K562 (cell line): ENCODE measurements around the gene PDHX. TPM values are rescaled to one million over a fixed set of nuclear protein-coding genes. Genes with fewer than 3 reads are reported as not detected.
A peak's percentile ranks its signal among the peaks of the same experiment; 100 is the strongest.

Experiments used
- ATAC-seq: fragments of 200-7000 bp; cut with Tn5 transposase; 3 replicates; pipeline ENCODE4 v1.9.1; 2020; ENCODE audit warnings: moderate library complexity
- BruUV-seq: library from RNA; stranded (reverse); fragments of 400-500 nt; replicated peaks from 2 replicates; lab custom pipeline; 2021; lab: Mats Ljungman, UMichigan
- CTCF ChIA-PET: fragments of 300-600 bp; formaldehyde crosslinking; extraction: SDS; loops from one replicate; lab custom pipeline; 2021; ENCODE audit warnings: low intra/inter-chr PET ratio; lab: Yijun Ruan, JAX
- POLR2A ChIA-PET: fragments of 300-600, 350-650 bp; sonication (Branson Sonifier 250); formaldehyde crosslinking; extraction: SDS; loops from one replicate; lab custom pipeline; 2021; ENCODE audit warnings: antibody characterized with exemption, inconsistent platforms; lab: Yijun Ruan, JAX
- DNase-seq, 4 experiments: peaks; one replicate each; pipeline versions ENCODE4 v3.0.0 to v3.0.0-alpha.2; 2011 to 2018; ENCODE audit warnings: low spot score in 3 of 4, mixed read lengths in 3 of 4; ENCODE audit errors: extremely low read depth in 1 of 4
- FAIRE-seq: peaks from 2 replicates; lab custom pipeline; 2011; peaks lifted over from hg19 to GRCh38; lab: Jason Lieb, UNC
- H2AFZ ChIP-seq: 2 replicates; pipeline ENCODE4 v1.6.0; 2011; ENCODE audit warnings: low read depth, low read length, control low read depth, inconsistent platforms
- H3K27ac ChIP-seq: fragments of 200-600 bp; 3 replicates; pipeline ENCODE4 v1.8.0; 2011; ENCODE audit warnings: low read depth, mild to moderate bottlenecking, control low read depth, inconsistent platforms, low read length, moderate library complexity, mixed read lengths; ENCODE audit errors: extremely low read depth
- H3K27me3 ChIP-seq, 2 experiments: fragments of 300-600 bp in 1 of 2; 2 replicates in 1 of 2; 3 replicates in 1 of 2; pipeline versions ENCODE4 v1.6.0 to v1.8.0; 2011; ENCODE audit warnings: inconsistent platforms in 2 of 2, low read length in 2 of 2, mild to moderate bottlenecking in 1 of 2, mixed read lengths in 1 of 2, moderate library complexity in 1 of 2; ENCODE audit not compliant: control insufficient read depth in 2 of 2, insufficient read depth in 2 of 2
- H3K36me3 ChIP-seq: fragments of 300-600 bp; 3 replicates; pipeline ENCODE4 v1.8.0; 2011; ENCODE audit warnings: mild to moderate bottlenecking, low read length, inconsistent platforms; ENCODE audit not compliant: control insufficient read depth, insufficient read depth
- H3K4me1 ChIP-seq, 2 experiments: fragments of 200-600 bp in 1 of 2; replicated peaks in 1 of 2; 2 replicates in 1 of 2; 3 replicates in 1 of 2; pipeline versions ENCODE4 v1.5.1 to v1.8.0; 2011; ENCODE audit warnings: inconsistent platforms in 2 of 2, low read length in 2 of 2, mild to moderate bottlenecking in 1 of 2, mixed read lengths in 1 of 2, moderate library complexity in 1 of 2; ENCODE audit not compliant: control insufficient read depth in 2 of 2, insufficient read depth in 2 of 2
- H3K4me2 ChIP-seq: 2 replicates; pipeline ENCODE4 v1.6.1; 2011; ENCODE audit warnings: low read length, control low read depth, inconsistent platforms, mixed read lengths; ENCODE audit not compliant: insufficient read depth
- H3K4me3 ChIP-seq: fragments of 200-600 bp; sonication (generic), shearing (Covaris generic); 2 replicates; pipeline ENCODE4 v1.5.1; 2016; ENCODE audit warnings: control low read depth, inconsistent platforms
- H3K79me2 ChIP-seq: fragments of 200-600 bp; 3 replicates; pipeline ENCODE4 v1.8.0; 2011; ENCODE audit warnings: low read length, inconsistent platforms; ENCODE audit not compliant: control insufficient read depth, insufficient read depth
- H3K9ac ChIP-seq, 2 experiments: 2 replicates each; pipeline versions ENCODE4 v1.6.0 to v1.6.1; 2011; ENCODE audit warnings: low read depth in 2 of 2, low read length in 2 of 2, control low read depth in 1 of 2, inconsistent platforms in 1 of 2, mild to moderate bottlenecking in 1 of 2, mixed read lengths in 1 of 2; ENCODE audit not compliant: insufficient read depth in 1 of 2
- H3K9me1 ChIP-seq: one replicate; pipeline ENCODE4 v1.6.0; 2011; ENCODE audit warnings: inconsistent platforms, mild to moderate bottlenecking, low read length, moderate library complexity; ENCODE audit not compliant: control insufficient read depth, insufficient read depth
- H3K9me3 ChIP-seq: replicated peaks from 2 replicates; pipeline ENCODE4 v1.5.1; 2011; ENCODE audit warnings: low read depth, low read length, inconsistent platforms; ENCODE audit not compliant: control insufficient read depth, insufficient read depth
- H4K20me1 ChIP-seq: replicated peaks from 2 replicates; pipeline ENCODE4 v1.6.1; 2011; ENCODE audit warnings: low read length, inconsistent platforms, mixed read lengths; ENCODE audit not compliant: control insufficient read depth, insufficient read depth
- BCL6 ChIP-seq: fragments of 250-450 bp; sonication (Bioruptor Pico); IDR thresholded peaks from 2 replicates; pipeline ENCODE4 v1.4.0; 2020
- CEBPG ChIP-seq, 3 experiments: fragments of 200-800 bp in 1 of 3; sonication (Bioruptor generic) in 1 of 3; sonication (generic) in 1 of 3; formaldehyde crosslinking in 1 of 3; IDR thresholded peaks in 2 of 3; conservative IDR thresholded peaks in 1 of 3; 2 replicates each; pipeline versions ENCODE4 v1.6.1 to v1.8.0; 2016 to 2022; ENCODE audit warnings: missing compliant biosample characterization in 2 of 3, missing genetic modification characterization in 2 of 3, mild to moderate bottlenecking in 1 of 3, missing genetic modification reagents in 1 of 3
- CGGBP1 ChIP-seq: fragments of 250-450 bp; sonication (Bioruptor Pico); IDR thresholded peaks from 2 replicates; pipeline ENCODE4 v1.9.0; 2021; ENCODE audit warnings: mild to moderate bottlenecking
- CXXC5 ChIP-seq: fragments of 250-450 bp; sonication (Bioruptor Pico); IDR thresholded peaks from 2 replicates; pipeline ENCODE4 v1.8.0; 2022; ENCODE audit warnings: inconsistent platforms, mild to moderate bottlenecking, moderate library complexity
- DNMT1 ChIP-seq: fragments of 450-650 bp; IDR thresholded peaks from 2 replicates; pipeline ENCODE4 v1.6.1; 2016; ENCODE audit warnings: antibody characterized with exemption, mild to moderate bottlenecking
- EWSR1 ChIP-seq: fragments of 450-650 bp; IDR thresholded peaks from 2 replicates; pipeline ENCODE4 v1.6.1; 2018; ENCODE audit warnings: borderline replicate concordance, mild to moderate bottlenecking, low read depth, moderate library complexity; ENCODE audit not compliant: partially characterized antibody
- HDAC1 ChIP-seq, 2 experiments: fragments of 450-650 bp; IDR thresholded peaks; 2 replicates each; pipeline ENCODE4 v1.6.1; 2016 to 2017; ENCODE audit warnings: inconsistent platforms in 1 of 2, mild to moderate bottlenecking in 1 of 2, moderate library complexity in 1 of 2
- JUN ChIP-seq, 2 experiments: sonication (generic) in 1 of 2; formaldehyde crosslinking in 1 of 2; IDR thresholded peaks; 2 replicates each; pipeline versions ENCODE4 v1.6.1 to v1.8.0; 2012 to 2022; ENCODE audit warnings: borderline replicate concordance in 2 of 2, mild to moderate bottlenecking in 2 of 2, improper control_type of control experiment in 1 of 2, low read depth in 1 of 2, low read length in 1 of 2, missing genetic modification reagents in 1 of 2
- LCOR ChIP-seq: sonication (generic); formaldehyde crosslinking; IDR thresholded peaks from 2 replicates; pipeline ENCODE4 v1.8.0; 2022; ENCODE audit warnings: mild to moderate bottlenecking, missing genetic modification reagents
- NFATC3 ChIP-seq: fragments of 450-650 bp; IDR thresholded peaks from 2 replicates; pipeline ENCODE4 v1.6.1; 2017; ENCODE audit warnings: mild to moderate bottlenecking
- PHF21A ChIP-seq: fragments of 450-650 bp; IDR thresholded peaks from 2 replicates; pipeline ENCODE4 v1.6.1; 2017; ENCODE audit warnings: low read depth, borderline replicate concordance
- SMAD1 ChIP-seq: fragments of 150-350 bp; IDR thresholded peaks from 2 replicates; pipeline ENCODE4 v1.6.1; 2014; ENCODE audit warnings: low read length, low read depth; ENCODE audit not compliant: partially characterized antibody
- SRSF7 ChIP-seq: fragments of 200-400 bp; formaldehyde crosslinking; optimal IDR thresholded peaks from 2 replicates; pipeline ENCODE3; 2017; ENCODE audit warnings: mild to moderate bottlenecking, low read depth, low read length
- TEAD2 ChIP-seq: fragments of 450-650 bp; IDR thresholded peaks from 2 replicates; pipeline ENCODE4 v1.6.1; 2016; ENCODE audit warnings: missing genetic modification characterization, control low read depth, missing compliant biosample characterization
- THAP7 ChIP-seq: fragments of 250-450 bp; sonication (Bioruptor Pico); IDR thresholded peaks from 2 replicates; pipeline ENCODE4 v1.5.0; 2021
- ZNF197 ChIP-seq: fragments of 200-800 bp; sonication (Bioruptor generic); IDR thresholded peaks from 2 replicates; pipeline ENCODE4 v1.6.1; 2016; ENCODE audit warnings: low read depth, missing genetic modification characterization, missing compliant biosample characterization
- ZNF239 ChIP-seq: fragments of 250-450 bp; sonication (Bioruptor Pico); IDR thresholded peaks from 2 replicates; pipeline ENCODE4 v1.4.0; 2020; ENCODE audit warnings: mild to moderate bottlenecking
- ZNF395 ChIP-seq: fragments of 200-800 bp; sonication (Bioruptor generic); IDR thresholded peaks from 2 replicates; pipeline ENCODE4 v1.6.1; 2017; ENCODE audit warnings: missing genetic modification characterization, missing compliant biosample characterization
- ZNF75A ChIP-seq: fragments of 450-650 bp; formaldehyde crosslinking; IDR thresholded peaks from 2 replicates; pipeline ENCODE4 v1.4.0; 2020; ENCODE audit warnings: mild to moderate bottlenecking
- ZNF76 ChIP-seq: fragments of 250-450 bp; sonication (Bioruptor Pico); IDR thresholded peaks from 2 replicates; pipeline ENCODE4 v1.4.0; 2020; ENCODE audit warnings: mild to moderate bottlenecking, moderate library complexity, borderline replicate concordance
- WGBS: fragments of 100-300 bp; shearing (Covaris generic); methylation state at CpG from one replicate; pipeline ENCODE4 v1.1.6; 2016; ENCODE audit warnings: low coverage, mixed read lengths; ENCODE audit not compliant: insufficient coverage; ENCODE audit errors: missing lambda C conversion rate; 5-methylcytosine and 5-hydroxymethylcytosine counted together
- in situ Hi-C: fragments of 300-500 bp; cut with MboI; formaldehyde crosslinking; loops from 4 replicates; pipeline ENCODE4 v1.15.0; 2018; ENCODE audit warnings: inconsistent platforms, mixed read lengths
- intact Hi-C: fragments of 100-400 bp; cut with micrococcal nuclease; formaldehyde crosslinking; loops from 2 replicates; pipeline ENCODE4 v1.14.2; 2022
- polyA plus RNA-seq, 8 experiments: library from polyadenylated mRNA; depleted of rRNA in 4 of 8; stranded (reverse) in 5 of 8; unstranded in 3 of 8; fragments of >200 nt; fragmentation: Nextera tagmentation in 2 of 8; fragmentation: Illumina TruSeq in 1 of 8; extraction: Ambion mirVana in 2 of 8; extraction: Trizol in 1 of 8; gene quantifications; 2 replicates each; pipeline versions ENCODE4 v1.2.1 to v1.2.3, GENCODE V29; 2011 to 2014; ENCODE audit warnings: inconsistent platforms in 1 of 8, missing spikeins in 1 of 8
- total RNA-seq, 7 experiments: library from RNA; depleted of rRNA in 6 of 7; stranded (reverse); fragments of >200 nt in 6 of 7; fragmentation: Illumina TruSeq in 2 of 7; extraction: Trizol in 2 of 7; gene quantifications; 2 replicates each; pipeline versions ENCODE4 v1.2.1 to v1.2.3, GENCODE V29; 2011 to 2021; ENCODE audit warnings: low replicate concordance in 1 of 7

PDHX gene
- total and polyA plus RNA-seq, 9 of the 15 experiments (the other 6 are each of a cell fraction or from before 2014, with no cell fraction given): 20.8 to 43.5 (median 31.2) TPM

- BruUV-seq: no TSS peak
- TF ChIP-seq SMAD1: no peak
- TF ChIP-seq SRSF7: no peak
- TF ChIP-seq DNMT1: no peak
- TF ChIP-seq LCOR (CRISPR knock-in tag): peak; percentile 76; the same call in 1 of the 2 replicates
- no peak for TF ChIP-seq TEAD2 (tag)
- no peak for TF ChIP-seq CXXC5 (CRISPR knock-in tag)
- TF ChIP-seq THAP7 (CRISPR knock-in tag): no peak
- no peak for TF ChIP-seq ZNF75A (CRISPR knock-in tag)
- no peak for TF ChIP-seq ZNF239 (CRISPR knock-in tag)
- TF ChIP-seq BCL6 (CRISPR knock-in tag): no peak
- TF ChIP-seq HDAC1 (IDR thresholded peaks at IDR 0.05): no peak
- TF ChIP-seq ZNF197: no peak
- TF ChIP-seq ZNF395 (CRISPR knock-in tag): no peak
- peak; percentile 76; the same call in 1 of the 2 replicates for TF ChIP-seq JUN (IDR thresholded peaks at IDR 0.05; ENCODE audit: borderline replicate concordance, low read depth, low read length)
- no peak for TF ChIP-seq JUN (CRISPR knock-in tag; IDR thresholded peaks at IDR 0.05; ENCODE audit: borderline replicate concordance)
- TF ChIP-seq CGGBP1: no peak
- TF ChIP-seq CEBPG (CRISPR knock-in tag; IDR thresholded peaks at IDR 0.05): no peak
- no peak for TF ChIP-seq CEBPG (tag; conservative IDR thresholded peaks at IDR 0.05 in 1 of 2, IDR thresholded peaks at IDR 0.05 in 1 of 2)
- no peak for TF ChIP-seq EWSR1
- TF ChIP-seq NFATC3: no peak
- TF ChIP-seq ZNF76 (CRISPR knock-in tag): no peak
- TF ChIP-seq PHF21A: no peak
Measured at GRCh38 chr11:35029979-35030682, 113.7 kb downstream of the PDHX start.

More at GRCh38 chr11:35029979-35030682, 113.7 kb downstream of the PDHX start:
- ATAC-seq (peak; percentile 75), DNase-seq (peak; percentile 43 to 79 (median 50)), FAIRE-seq (peak; percentile 77)
- no peaks in the 10 kb centered on the region for H3K9me3 ChIP-seq
- H3K36me3 ChIP-seq: no peaks in the 10 kb centered on the region
- no peaks in the 10 kb centered on the region for H3K27me3 ChIP-seq
- no peaks in the 10 kb centered on the region for H4K20me1 ChIP-seq
- H3K79me2 ChIP-seq: no peaks in the 10 kb centered on the region
- intact Hi-C loops (loop anchor here (5.0 kb wide), 1 partner anchor 42 kb away; no protein-coding TSS in a partner anchor), in situ Hi-C loops (no loop called here)
- 3% methylated on average over 5 of the region's 5 CpGs for WGBS
- H3K4me2 ChIP-seq: peak overlapping the region; percentile 68
- POLR2A ChIA-PET: interaction anchor here (0.6 to 1.4 kb wide), 7 partner anchors 8 to 394 kb away, joined by 3 to 8 read pairs (median 4); no protein-coding TSS in a partner anchor
- peak overlapping the region in 1 of 2 experiments; percentile 55; a peak in 2 of 4 replicates for H3K9ac ChIP-seq
- CTCF ChIA-PET: no interaction called here
- H3K9me1 ChIP-seq: no peaks in the 10 kb centered on the region
- peak overlapping the region; percentile 81 for H3K27ac ChIP-seq
- peaks cover 8 to 42% of the 10 kb centered on the region in 2 experiments for H3K4me1 ChIP-seq
- H2AFZ ChIP-seq: peak overlapping the region; percentile 69
- no peak overlapping the region; the same call in 1 of the 2 replicates for H3K4me3 ChIP-seq
